Type B pancreatic cell (in vitro differentiated cells): Measurements from ENCODE around the gene CLMN. TPM values are rescaled to one million over a fixed set of nuclear protein-coding genes. Genes with fewer than 3 reads are reported as not detected.

Experiments
- DNase-seq: peaks from one replicate; pipeline ENCODE4 v3.0.0; 2021; ENCODE audit warnings: mixed read lengths; ENCODE audit not compliant: unreplicated experiment; ENCODE audit errors: extremely low spot score
- H3K27ac Mint-ChIP-seq: 2 replicates; pipeline ENCODE4 v1.8.0; 2021; ENCODE audit warnings: mild to moderate bottlenecking, mixed read lengths
- H3K27me3 Mint-ChIP-seq: 2 replicates; pipeline ENCODE4 v1.8.0; 2021; ENCODE audit warnings: mixed read lengths
- H3K36me3 Mint-ChIP-seq: 2 replicates; pipeline ENCODE4 v1.8.0; 2021; ENCODE audit warnings: mixed read lengths
- H3K4me1 Mint-ChIP-seq: one replicate; pipeline ENCODE4 v1.8.0; 2021; ENCODE audit warnings: mixed read lengths; ENCODE audit not compliant: unreplicated experiment
- H3K4me3 Mint-ChIP-seq: 2 replicates; pipeline ENCODE4 v1.8.0; 2021; ENCODE audit warnings: mild to moderate bottlenecking, mixed read lengths
- H3K9me3 Mint-ChIP-seq: 2 replicates; pipeline ENCODE4 v1.8.0; 2021; ENCODE audit warnings: mixed read lengths
- CTCF ChIP-seq: fragments of 200-600 bp; sonication (generic); conservative IDR thresholded peaks from 2 replicates; pipeline ENCODE4 v1.5.0; 2021; ENCODE audit warnings: antibody characterized with exemption, mild to moderate bottlenecking
- total RNA-seq: library from RNA; stranded (reverse); gene quantifications from 2 replicates; pipeline ENCODE4 v1.2.1, GENCODE V29; 2021; ENCODE audit warnings: low replicate concordance

CLMN gene
- total RNA-seq, 1 donor from 2014 or later: 23.0 TPM

DNA sequence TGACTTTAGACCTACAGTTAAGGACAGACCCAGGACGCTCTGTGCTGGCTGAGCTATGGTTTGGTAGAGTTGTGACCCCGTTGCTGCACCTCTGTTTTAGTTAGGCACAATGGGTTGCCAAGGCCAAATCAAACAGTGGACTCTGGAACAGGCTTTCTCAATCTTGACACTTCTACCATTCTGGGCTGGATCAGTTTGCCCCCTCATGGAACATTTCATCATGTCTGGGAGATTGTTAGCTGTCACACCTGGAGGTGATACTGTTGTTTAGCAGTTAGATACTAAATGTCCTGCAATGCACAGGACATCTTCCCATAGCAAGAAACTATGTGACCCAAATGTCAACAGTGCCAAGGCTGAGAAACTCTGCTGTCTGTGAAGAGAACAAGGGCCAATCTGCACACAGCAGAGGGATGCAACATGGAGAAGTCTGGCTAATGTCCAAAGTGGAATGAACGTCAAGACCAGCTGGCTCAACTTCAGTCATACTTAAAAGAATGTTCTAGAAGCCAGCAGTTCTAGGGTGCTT is 96.8 kb downstream of the CLMN start:
- no peaks in the 10 kb centered on the region for H3K36me3 Mint-ChIP-seq
- peaks cover 38% of the 10 kb centered on the region for H3K4me1 Mint-ChIP-seq
- TF ChIP-seq CTCF: no peak
- H3K9me3 Mint-ChIP-seq: no peaks in the 10 kb centered on the region
- H3K27me3 Mint-ChIP-seq: no peaks in the 10 kb centered on the region
- H3K27ac Mint-ChIP-seq: no peak overlapping the region
- DNase-seq: no peak
- no peak overlapping the region for H3K4me3 Mint-ChIP-seq

DNA sequence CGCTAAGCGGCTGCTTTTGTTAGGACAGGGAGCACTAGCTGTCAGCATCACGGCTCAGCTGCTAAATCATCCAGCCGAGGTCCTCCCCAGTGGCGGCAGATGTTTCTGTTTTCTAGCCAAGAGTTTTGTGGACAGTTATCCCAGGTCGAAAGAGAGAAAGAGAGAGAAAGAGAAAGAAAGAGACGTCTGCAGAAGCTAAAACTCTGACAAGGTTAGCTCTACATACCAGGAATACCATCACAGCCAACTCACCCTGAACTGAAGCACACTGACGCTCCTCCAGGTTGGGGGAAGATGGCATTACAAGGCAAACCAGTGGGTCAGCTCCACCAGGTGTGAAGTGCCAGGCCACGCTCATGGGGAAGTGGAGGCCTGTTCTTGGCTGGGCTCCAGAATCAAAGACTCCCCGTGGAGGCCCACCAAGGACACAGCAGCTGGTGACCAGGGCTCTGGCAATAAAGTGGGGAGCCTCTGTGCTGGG is 97.5 kb downstream of the CLMN start:
- no peaks in the 10 kb centered on the region for H3K27me3 Mint-ChIP-seq
- no peak for TF ChIP-seq CTCF
- peaks cover 32% of the 10 kb centered on the region for H3K4me1 Mint-ChIP-seq
- H3K4me3 Mint-ChIP-seq: no peak overlapping the region
- H3K36me3 Mint-ChIP-seq: no peaks in the 10 kb centered on the region
- DNase-seq: no peak
- H3K9me3 Mint-ChIP-seq: no peaks in the 10 kb centered on the region
- peak overlapping the region; percentile 2 for H3K27ac Mint-ChIP-seq

- no peak for TF ChIP-seq CTCF
- no peaks in the 10 kb centered on the region for H3K27me3 Mint-ChIP-seq
- no peak overlapping the region for H3K27ac Mint-ChIP-seq
- H3K4me1 Mint-ChIP-seq: peaks cover 38% of the 10 kb centered on the region
- no peaks in the 10 kb centered on the region for H3K36me3 Mint-ChIP-seq
- H3K4me3 Mint-ChIP-seq: no peak overlapping the region
- no peak for DNase-seq
- no peaks in the 10 kb centered on the region for H3K9me3 Mint-ChIP-seq
Measured at GRCh38 chr14:95221531-95221930, 98.2 kb downstream of the CLMN start.

- peaks cover 38% of the 10 kb centered on the region for H3K4me1 Mint-ChIP-seq
Measured at GRCh38 chr14:95220663-95221231, 99.0 kb downstream of the CLMN start.

DNA sequence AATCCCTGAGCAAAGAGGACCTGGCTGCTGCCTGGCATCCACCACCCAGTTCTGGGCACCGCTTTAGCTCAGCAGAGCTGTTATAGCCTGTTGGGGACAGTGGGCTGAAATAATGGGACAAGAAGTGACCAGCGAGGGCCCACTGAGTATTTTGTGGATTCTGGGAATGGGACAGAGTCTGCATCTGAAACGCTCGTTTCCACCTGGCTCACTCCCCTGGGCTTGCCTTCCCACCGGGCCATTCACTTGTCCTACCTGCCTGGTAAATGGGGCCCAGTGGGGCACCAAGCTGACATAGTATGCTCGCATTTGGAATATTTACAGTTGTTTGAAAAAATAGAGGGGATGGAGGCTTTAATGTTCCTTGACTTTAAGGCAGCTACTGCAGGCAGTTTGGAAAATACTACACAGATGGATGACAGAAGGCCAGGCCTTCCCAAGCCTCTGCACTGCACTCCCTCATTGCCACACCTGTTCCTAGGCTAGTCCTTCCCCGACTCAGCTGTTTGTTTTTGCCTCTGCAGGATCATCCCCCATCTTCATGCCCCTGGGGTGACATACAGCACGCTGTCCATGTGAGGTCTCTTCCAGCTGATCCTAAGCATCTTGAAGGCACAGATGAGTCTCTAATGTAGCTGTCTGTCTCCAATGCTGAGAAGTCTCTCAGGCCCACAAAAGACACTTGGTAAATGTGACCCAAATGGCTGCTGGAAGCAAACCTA is 101.1 kb downstream of the CLMN start:
- no peaks in the 10 kb centered on the region for H3K27me3 Mint-ChIP-seq

More at GRCh38 chr14:95220663-95221231, 99.0 kb downstream of the CLMN start:
- Mint-ChIP-seq H3K9me3 (no peaks in the 10 kb centered on the region), H3K4me3 (no peak overlapping the region), H3K27ac (no peak overlapping the region), H3K36me3 (no peaks in the 10 kb centered on the region), H3K27me3 (no peaks in the 10 kb centered on the region)
- TF ChIP-seq CTCF: no peak
- no peak for DNase-seq

More for the DNA sequence above, 101.1 kb downstream of the CLMN start:
- no peaks in the 10 kb centered on the region for H3K9me3 Mint-ChIP-seq
- H3K36me3 Mint-ChIP-seq: no peaks in the 10 kb centered on the region
- peak overlapping the region; percentile 8 for H3K4me3 Mint-ChIP-seq
- H3K4me1 Mint-ChIP-seq: peaks cover 45% of the 10 kb centered on the region
- no peak for DNase-seq
- H3K27ac Mint-ChIP-seq: peak overlapping the region; percentile 48
- TF ChIP-seq CTCF: no peak
